Astrocyte (in vitro differentiated cells and primary cell): ENCODE results near the gene KRTAP4-1. TPM values are rescaled to one million over a fixed set of nuclear protein-coding genes. Genes with fewer than 3 reads are reported as not detected.
"Not testable (repeated sequence)": the region's sequence is repeated elsewhere in the genome, so short reads cannot be mapped to it uniquely, and the experiment has no call there.

Source experiments
- DNase-seq: peaks from one replicate; pipeline ENCODE4 v3.0.0-alpha.2; 2010; ENCODE audit warnings: low read depth
- FAIRE-seq: peaks from 2 replicates; lab custom pipeline; 2011; peaks lifted over from hg19 to GRCh38; lab: Jason Lieb, UNC
- H2AFZ ChIP-seq: 2 replicates; pipeline ENCODE4 v1.6.0; 2012; ENCODE audit warnings: low read depth, low read length, inconsistent platforms
- H3K27ac ChIP-seq: 2 replicates; pipeline ENCODE4 v1.5.1; 2011; ENCODE audit warnings: low read depth, low read length, inconsistent platforms
- H3K27me3 ChIP-seq: 2 replicates; pipeline ENCODE4 v1.6.0; 2011; ENCODE audit warnings: low read length, inconsistent platforms; ENCODE audit not compliant: insufficient read depth
- H3K36me3 ChIP-seq: 2 replicates; pipeline ENCODE4 v1.5.1; 2011; ENCODE audit warnings: low read length, inconsistent platforms; ENCODE audit not compliant: insufficient read depth
- H3K4me1 ChIP-seq: 2 replicates; pipeline ENCODE4 v1.5.1; 2011; ENCODE audit warnings: low read length, inconsistent platforms; ENCODE audit not compliant: insufficient read depth
- H3K4me2 ChIP-seq: 2 replicates; pipeline ENCODE4 v1.6.0; 2012; ENCODE audit warnings: low read length, inconsistent platforms
- H3K4me3 ChIP-seq: 2 replicates; pipeline ENCODE4 v1.5.1; 2011; ENCODE audit warnings: low read depth, mild to moderate bottlenecking, low read length, inconsistent platforms; ENCODE audit not compliant: insufficient read depth
- H3K79me2 ChIP-seq: 2 replicates; pipeline ENCODE4 v1.6.0; 2012; ENCODE audit warnings: mild to moderate bottlenecking, low read length, inconsistent platforms; ENCODE audit not compliant: insufficient read depth
- H3K9ac ChIP-seq: 2 replicates; pipeline ENCODE4 v1.6.0; 2012; ENCODE audit warnings: mild to moderate bottlenecking, low read length, inconsistent platforms
- H3K9me3 ChIP-seq: 2 replicates; pipeline ENCODE4 v1.5.1; 2012; ENCODE audit warnings: low read depth, mild to moderate bottlenecking, low read length, inconsistent platforms; ENCODE audit not compliant: insufficient read depth
- H4K20me1 ChIP-seq: 2 replicates; pipeline ENCODE4 v1.6.0; 2012; ENCODE audit warnings: low read length, inconsistent platforms; ENCODE audit not compliant: insufficient read depth
- H3K27ac Mint-ChIP-seq: one replicate; pipeline ENCODE4 v1.8.0; 2021; ENCODE audit warnings: mild to moderate bottlenecking, mixed read lengths; ENCODE audit not compliant: unreplicated experiment
- H3K27me3 Mint-ChIP-seq: one replicate; pipeline ENCODE4 v1.8.0; 2021; ENCODE audit warnings: low read depth, mixed read lengths; ENCODE audit not compliant: unreplicated experiment
- H3K36me3 Mint-ChIP-seq: one replicate; pipeline ENCODE4 v1.8.0; 2021; ENCODE audit warnings: low read depth, mixed read lengths; ENCODE audit not compliant: unreplicated experiment
- H3K4me1 Mint-ChIP-seq: one replicate; pipeline ENCODE4 v1.8.0; 2021; ENCODE audit warnings: low read depth, mixed read lengths; ENCODE audit not compliant: unreplicated experiment
- H3K4me3 Mint-ChIP-seq: one replicate; pipeline ENCODE4 v1.8.0; 2021; ENCODE audit warnings: mild to moderate bottlenecking, moderate library complexity, mixed read lengths; ENCODE audit not compliant: unreplicated experiment
- H3K9me3 Mint-ChIP-seq: one replicate; pipeline ENCODE4 v1.8.0; 2021; ENCODE audit warnings: mild to moderate bottlenecking, mixed read lengths; ENCODE audit not compliant: unreplicated experiment
- EZH2 ChIP-seq: IDR thresholded peaks from 2 replicates; pipeline ENCODE4 v1.6.1; 2012; ENCODE audit warnings: mild to moderate bottlenecking, low read length, inconsistent platforms; ENCODE audit not compliant: insufficient read depth
- total RNA-seq: library from RNA; stranded (reverse); gene quantifications from 2 replicates; pipeline ENCODE4 v1.2.1, GENCODE V29; 2021
- TF ChIP-seq, protein P1 (sequence below): IDR thresholded peaks from 2 replicates; pipeline ENCODE4 v1.5.1; 2011; ENCODE audit warnings: low read depth, mild to moderate bottlenecking, inconsistent platforms, low read length, moderate library complexity; ENCODE audit not compliant: insufficient read depth

Gene KRTAP4-1
- total RNA-seq, 1 donor from 2014 or later, result not detected

DNA sequence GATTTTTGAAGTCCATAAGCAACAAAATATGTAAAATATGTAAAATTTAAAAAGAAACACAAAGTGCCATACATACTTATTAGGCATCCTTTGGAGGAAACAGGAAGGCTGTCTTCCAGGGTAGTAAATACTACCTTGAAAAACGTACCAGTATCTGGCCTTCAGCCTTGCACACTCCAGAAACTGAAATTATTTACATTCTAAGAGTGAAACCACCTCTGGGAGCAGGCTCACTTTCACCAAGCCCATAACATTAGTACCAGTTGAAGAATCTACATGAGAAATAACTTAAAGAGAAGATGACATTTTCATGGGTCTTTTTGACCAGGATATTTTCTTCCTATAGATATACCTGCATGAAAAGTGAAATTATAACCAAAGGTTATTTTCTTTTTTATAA, 11.4 kb upstream of the KRTAP4-1 start:
- DNase-seq (no peak), FAIRE-seq (no peak)
- peaks cover 2% of the 10 kb centered on the region for H3K27me3 ChIP-seq
- no peak overlapping the region for H3K4me3 ChIP-seq
- Mint-ChIP-seq H3K36me3 (no peaks in the 10 kb centered on the region), H3K27me3 (peaks cover 10% of the 10 kb centered on the region), H3K4me3 (no peak overlapping the region), H3K27ac (no peak overlapping the region), H3K9me3 (peaks cover 9% of the 10 kb centered on the region), H3K4me1 (no peaks in the 10 kb centered on the region)
- TF ChIP-seq, protein P1, sequence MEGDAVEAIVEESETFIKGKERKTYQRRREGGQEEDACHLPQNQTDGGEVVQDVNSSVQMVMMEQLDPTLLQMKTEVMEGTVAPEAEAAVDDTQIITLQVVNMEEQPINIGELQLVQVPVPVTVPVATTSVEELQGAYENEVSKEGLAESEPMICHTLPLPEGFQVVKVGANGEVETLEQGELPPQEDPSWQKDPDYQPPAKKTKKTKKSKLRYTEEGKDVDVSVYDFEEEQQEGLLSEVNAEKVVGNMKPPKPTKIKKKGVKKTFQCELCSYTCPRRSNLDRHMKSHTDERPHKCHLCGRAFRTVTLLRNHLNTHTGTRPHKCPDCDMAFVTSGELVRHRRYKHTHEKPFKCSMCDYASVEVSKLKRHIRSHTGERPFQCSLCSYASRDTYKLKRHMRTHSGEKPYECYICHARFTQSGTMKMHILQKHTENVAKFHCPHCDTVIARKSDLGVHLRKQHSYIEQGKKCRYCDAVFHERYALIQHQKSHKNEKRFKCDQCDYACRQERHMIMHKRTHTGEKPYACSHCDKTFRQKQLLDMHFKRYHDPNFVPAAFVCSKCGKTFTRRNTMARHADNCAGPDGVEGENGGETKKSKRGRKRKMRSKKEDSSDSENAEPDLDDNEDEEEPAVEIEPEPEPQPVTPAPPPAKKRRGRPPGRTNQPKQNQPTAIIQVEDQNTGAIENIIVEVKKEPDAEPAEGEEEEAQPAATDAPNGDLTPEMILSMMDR, result no peak
- TF ChIP-seq EZH2, result no peak
- H4K20me1 ChIP-seq, result no peaks in the 10 kb centered on the region
- H3K79me2 ChIP-seq, result no peaks in the 10 kb centered on the region
- H3K27ac ChIP-seq, result no peak overlapping the region
- H3K4me1 ChIP-seq, result no peaks in the 10 kb centered on the region
- H3K36me3 ChIP-seq, result no peaks in the 10 kb centered on the region
- no peak overlapping the region for H3K9ac ChIP-seq
- no peak overlapping the region for H2AFZ ChIP-seq
- H3K9me3 ChIP-seq, result no peaks in the 10 kb centered on the region
- no peak overlapping the region for H3K4me2 ChIP-seq

DNA sequence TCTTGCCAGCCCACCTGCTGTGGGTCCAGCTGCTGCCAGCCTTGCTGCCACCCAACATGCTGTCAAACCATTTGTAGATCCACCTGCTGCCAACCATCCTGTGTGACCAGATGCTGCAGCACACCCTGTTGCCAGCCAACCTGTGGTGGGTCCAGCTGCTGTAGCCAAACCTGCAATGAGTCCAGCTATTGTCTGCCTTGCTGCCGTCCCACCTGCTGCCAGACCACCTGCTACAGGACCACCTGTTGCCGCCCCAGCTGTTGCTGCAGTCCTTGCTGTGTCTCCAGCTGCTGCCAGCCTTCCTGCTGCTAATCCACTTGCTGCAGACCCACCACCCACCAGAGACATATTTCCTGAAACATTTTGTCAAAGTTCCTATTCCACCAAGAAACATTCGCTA, 5.6 kb upstream of the KRTAP4-1 start:
- no peak for TF ChIP-seq EZH2
- TF ChIP-seq, protein P1, result no peak

DNA sequence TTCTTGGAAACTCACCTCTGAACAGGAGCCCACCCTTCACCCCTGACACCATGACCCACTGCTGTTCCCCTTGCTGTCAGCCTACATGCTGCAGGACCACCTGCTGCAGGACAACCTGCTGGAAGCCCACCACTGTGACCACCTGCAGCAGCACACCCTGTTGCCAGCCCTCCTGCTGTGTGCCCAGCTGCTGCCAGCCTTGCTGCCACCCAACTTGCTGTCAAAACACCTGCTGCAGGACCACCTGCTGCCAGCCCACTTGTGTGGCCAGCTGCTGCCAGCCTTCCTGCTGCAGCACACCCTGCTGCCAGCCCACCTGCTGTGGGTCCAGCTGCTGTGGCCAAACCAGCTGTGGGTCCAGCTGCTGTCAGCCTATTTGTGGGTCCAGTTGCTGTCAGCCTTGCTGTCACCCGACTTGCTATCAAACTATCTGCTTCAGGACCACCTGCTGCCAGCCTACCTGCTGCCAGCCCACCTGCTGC, 5.2 kb upstream of the KRTAP4-1 start, which contains the start of gene KRTAP9-1:
KRTAP9-1 (plus strand) TSS at position 51 of the 482 bp plus-strand sequence; CDS start at position 51, 0 bp downstream.
- not testable (repeated sequence) for H3K9ac ChIP-seq, H3K27ac ChIP-seq, H3K36me3 Mint-ChIP-seq, H3K27ac Mint-ChIP-seq, H3K4me1 Mint-ChIP-seq, H3K4me3 ChIP-seq, H3K4me3 Mint-ChIP-seq, FAIRE-seq, H3K4me2 ChIP-seq, DNase-seq, H3K36me3 ChIP-seq, H3K9me3 Mint-ChIP-seq, H4K20me1 ChIP-seq, H3K9me3 ChIP-seq, H3K27me3 ChIP-seq, H3K79me2 ChIP-seq, H2AFZ ChIP-seq, H3K27me3 Mint-ChIP-seq, H3K4me1 ChIP-seq

More for the DNA sequence above, 5.6 kb upstream of the KRTAP4-1 start:
- no peaks in the 10 kb centered on the region for H3K4me1 Mint-ChIP-seq
- no peak overlapping the region for H3K9ac ChIP-seq
- no peak overlapping the region for H3K27ac Mint-ChIP-seq
- DNase-seq (no peak), FAIRE-seq (no peak)
- no peak overlapping the region for H3K4me3 Mint-ChIP-seq
- peaks cover 2% of the 10 kb centered on the region for H3K9me3 Mint-ChIP-seq
- H3K79me2 ChIP-seq, result no peaks in the 10 kb centered on the region
- no peak overlapping the region for H2AFZ ChIP-seq
- H3K27me3 ChIP-seq, result no peaks in the 10 kb centered on the region
- no peak overlapping the region for H3K4me2 ChIP-seq
- no peaks in the 10 kb centered on the region for H3K9me3 ChIP-seq
- H3K27me3 Mint-ChIP-seq, result peaks cover 8% of the 10 kb centered on the region
- H3K4me3 ChIP-seq, result no peak overlapping the region
- H3K36me3 ChIP-seq, result no peaks in the 10 kb centered on the region
- H3K27ac ChIP-seq, result no peak overlapping the region
- no peaks in the 10 kb centered on the region for H3K36me3 Mint-ChIP-seq
- no peaks in the 10 kb centered on the region for H3K4me1 ChIP-seq
- no peaks in the 10 kb centered on the region for H4K20me1 ChIP-seq
